Pancreas (tissue), 10 donors: Measurements from ENCODE around the gene CELF2. TPM values are rescaled to one million over a fixed set of nuclear protein-coding genes. Genes with fewer than 3 reads are reported as not detected.

Experiments used
- ATAC-seq, 4 donors: fragments of 200-7000 bp; cut with Tn5 transposase; one replicate each; pipeline versions ENCODE4 v1.8.0 to v1.9.1; 2020; ENCODE audit warnings: mild to moderate bottlenecking in 4 of 4, moderate library complexity in 4 of 4
- DNase-seq, 6 donors: peaks; one replicate each; pipeline ENCODE4 v3.0.0-alpha.2; 2020
- FAIRE-seq: peaks from 2 replicates; lab custom pipeline; 2012; peaks lifted over from hg19 to GRCh38; lab: Jason Lieb, UNC
- H3K27ac ChIP-seq, 4 donors: fragments of 200-600 bp; sonication (generic); 1 replicate in 3 of 4; 2 replicates in 1 of 4; pipeline versions ENCODE4 v1.5.0 to v1.8.0; 2020
- H3K27me3 ChIP-seq, 4 donors: fragments of 200-600 bp; one replicate each; pipeline ENCODE4 v1.8.0; 2021
- H3K36me3 ChIP-seq, 3 donors: fragments of 200-600 bp; sonication (generic) in 1 of 3; one replicate each; pipeline versions ENCODE4 v1.5.0 to v1.8.0; 2020 to 2021
- H3K4me1 ChIP-seq, 3 donors: fragments of 200-600 bp; one replicate each; pipeline ENCODE4 v1.8.0; 2021
- H3K4me3 ChIP-seq, 4 donors: fragments of 200-600 bp; sonication (generic) in 2 of 4; one replicate each; pipeline versions ENCODE4 v1.5.0 to v1.8.0; 2020 to 2021
- H3K9me3 ChIP-seq, 4 donors: fragments of 200-600 bp; one replicate each; pipeline ENCODE4 v1.8.0; 2021
- CTCF ChIP-seq, 4 donors: fragments of 200-600 bp; sonication (generic) in 3 of 4; IDR thresholded peaks; one replicate each; pipeline versions ENCODE4 v1.5.0 to v1.8.0; 2021; ENCODE audit warnings: antibody characterized with exemption in 4 of 4
- WGBS, 2 donors: extraction: QIAGEN DNeasy Blood & Tissue Kit; methylation state at CpG; one replicate each; pipeline ENCODE4 v1.1.7; 2013; 5-methylcytosine and 5-hydroxymethylcytosine counted together
- intact Hi-C, 3 donors: fragments of 100-400 bp; cut with DNase I; formaldehyde crosslinking; loops; one replicate each; pipeline versions ENCODE4 v1.11.1 to v1.14.2; 2022
- polyA plus RNA-seq, 2 donors: library from polyadenylated mRNA; stranded (reverse); fragments of 200-250 nt; gene quantifications; one replicate each; pipeline ENCODE4 v1.2.3, GENCODE V29; 2013
- total RNA-seq, 6 donors: library from RNA; stranded (reverse); fragmentation: NEBNext Ultra II Directional in 4 of 6; extraction: Animal tissue kit (Norgen Biotek cat#: 25700) in 4 of 6; gene quantifications; one replicate each; pipeline versions ENCODE4 v1.2.1 to v1.2.4, GENCODE V29; 2021 to 2023
- donor health status: healthy with polysubstance abuse.
- donor health status: DM: no; HTN: no; CAD: no; lungs with moderate emphysema.
- donor health status: DM: no; HTN: no; CAD: no.
- donor health status: control.
- donor health status: control.
- donor health status: Bipolar disorder and iron deficiency.
- donor health status: DM: yes; HTN: yes; CAD: no.
- donor health status: DM: no; HTN: no; CAD: no.
- donor health status: DM: no; HTN: no; CAD: no.
- donor health status: DM: yes; HTN: yes; CAD: no.

CELF2 gene
- total and polyA plus RNA-seq, 8 donors: 1.2 to 11.7 (median 2.2) TPM

- intact Hi-C loops: no loop called here
- no peak for ATAC-seq
- FAIRE-seq: no peak
- WGBS, 2 donors: 63 to 66% methylated on average over 12 of the region's 12 CpGs
- Histone ChIP-seq H3K4me3 (no peak overlapping the region), H3K9me3 (no peaks in the 10 kb centered on the region), H3K27ac (no peak overlapping the region), H3K4me1 (no peaks in the 10 kb centered on the region), H3K36me3 (no peaks in the 10 kb centered on the region), H3K27me3 (no peaks in the 10 kb centered on the region)
- no peak for DNase-seq
- no peak for TF ChIP-seq CTCF (IDR thresholded peaks at IDR 0.05)
These were observed 207.2 kb downstream of the CELF2 start for GRCh38 chr10:11224792-11225416.

DNA sequence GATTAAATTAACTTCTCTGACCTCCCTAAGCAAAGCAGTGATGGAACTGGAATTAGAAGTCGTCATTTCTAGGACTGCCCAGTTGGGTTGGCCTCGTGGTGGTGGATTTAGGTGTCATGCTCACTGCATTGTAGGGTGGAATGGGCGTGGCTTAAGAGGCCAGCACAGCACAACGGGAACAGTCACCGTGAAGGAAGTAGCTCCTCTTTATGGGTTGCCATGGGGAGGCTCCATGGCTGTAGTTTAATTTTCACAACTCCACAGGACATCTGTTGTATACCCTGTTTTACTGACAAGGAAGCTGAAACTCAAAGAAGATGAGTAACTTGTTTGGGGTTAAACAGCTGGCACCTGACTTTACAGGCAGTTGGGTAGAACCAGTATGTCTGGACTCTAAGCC lies 208.3 kb downstream of the CELF2 start:
- intact Hi-C loops: no loop called here
- Histone ChIP-seq H3K36me3 (no peaks in the 10 kb centered on the region), H3K27me3 (no peaks in the 10 kb centered on the region), H3K4me1 (no peaks in the 10 kb centered on the region), H3K4me3 (no peak overlapping the region), H3K9me3 (no peaks in the 10 kb centered on the region), H3K27ac (no peak overlapping the region)
- WGBS, 2 donors: 50 to 63% methylated on average over 5 of the region's 5 CpGs
- DNase-seq (no peak), FAIRE-seq (no peak), ATAC-seq (peak in 3 of 4 donors; percentile 32 to 76 (median 61))
- no peak for TF ChIP-seq CTCF (IDR thresholded peaks at IDR 0.05)

- ATAC-seq (no peak), FAIRE-seq (no peak), DNase-seq (no peak)
- Histone ChIP-seq H3K4me3 (no peak overlapping the region), H3K27me3 (no peaks in the 10 kb centered on the region), H3K27ac (no peak overlapping the region), H3K4me1 (no peaks in the 10 kb centered on the region), H3K36me3 (no peaks in the 10 kb centered on the region), H3K9me3 (no peaks in the 10 kb centered on the region)
- WGBS, 2 donors: 73 to 84% methylated on average over 7 of the region's 7 CpGs
- no peak for TF ChIP-seq CTCF (IDR thresholded peaks at IDR 0.05)
- intact Hi-C loops: no loop called here
These were observed 209.4 kb downstream of the CELF2 start for GRCh38 chr10:11227103-11227502.

GRCh38 chr10:11229893-11230292 lies 212.2 kb downstream of the CELF2 start:
- Histone ChIP-seq H3K27me3 (no peaks in the 10 kb centered on the region), H3K9me3 (no peaks in the 10 kb centered on the region), H3K4me3 (no peak overlapping the region), H3K4me1 (no peaks in the 10 kb centered on the region), H3K36me3 (no peaks in the 10 kb centered on the region), H3K27ac (no peak overlapping the region)
- DNase-seq (no peak), ATAC-seq (no peak), FAIRE-seq (no peak)
- no peak for TF ChIP-seq CTCF (IDR thresholded peaks at IDR 0.05)
- intact Hi-C loops: no loop called here
- WGBS, 2 donors: 82 to 86% methylated on average over 5 of the region's 5 CpGs

DNA sequence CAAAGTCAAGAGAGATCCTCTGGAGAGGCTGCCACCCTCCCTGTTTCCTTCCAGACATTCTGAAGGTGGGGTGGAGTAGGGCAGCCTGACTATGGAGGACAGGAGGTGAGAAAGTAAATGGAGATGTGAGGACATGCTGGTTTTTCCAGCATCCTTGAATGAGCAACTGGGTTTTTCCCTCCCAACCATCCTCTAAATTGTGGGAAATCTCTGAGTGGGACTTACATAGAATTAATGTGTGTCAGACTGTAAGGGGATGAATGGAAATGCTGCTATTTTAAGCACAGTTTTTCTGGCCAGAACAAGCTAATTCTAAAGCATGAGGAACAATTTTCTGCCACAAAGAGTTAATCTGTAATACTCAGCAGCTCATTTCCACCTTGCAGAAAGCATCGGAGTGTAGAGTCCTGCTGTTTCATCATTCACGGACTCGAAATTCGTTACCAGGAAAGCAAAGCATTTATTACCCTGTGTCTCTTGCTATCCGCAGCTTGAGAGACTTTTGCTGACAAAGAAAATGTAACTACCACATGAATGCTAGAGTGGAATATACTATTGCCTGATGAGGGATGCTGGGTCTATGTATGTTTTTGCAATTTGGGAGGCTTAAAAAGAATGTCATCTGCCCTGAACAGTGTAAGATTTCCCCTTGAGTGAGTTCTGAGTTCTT lies 213.0 kb downstream of the CELF2 start:
- ATAC-seq: no peak
- Histone ChIP-seq H3K4me3 (no peak overlapping the region), H3K27me3 (no peaks in the 10 kb centered on the region), H3K9me3 (no peaks in the 10 kb centered on the region), H3K4me1 (no peaks in the 10 kb centered on the region), H3K36me3 (no peaks in the 10 kb centered on the region), H3K27ac (no peak overlapping the region)
- intact Hi-C loops: no loop called here
- WGBS, 2 donors: 36 to 69% methylated on average over 5 of the region's 5 CpGs
- no peak for DNase-seq
- no peak for FAIRE-seq
- no peak for TF ChIP-seq CTCF (IDR thresholded peaks at IDR 0.05)
